SK-N-SH (cell line): ENCODE data around the gene POLR3B. TPM values are rescaled to one million over a fixed set of nuclear protein-coding genes. Genes with fewer than 3 reads are reported as not detected.

Experiments used
- CTCF ChIA-PET: fragments of 300-600, 350-600 bp; formaldehyde crosslinking; extraction: SDS; loops from one replicate; lab custom pipeline; 2021; lab: Yijun Ruan, JAX
- POLR2A ChIA-PET: fragments of 350-600 bp; sonication (Branson Sonifier 250); formaldehyde crosslinking; extraction: SDS; loops from one replicate; lab custom pipeline; 2020; ENCODE audit warnings: antibody characterized with exemption, inconsistent platforms; lab: Yijun Ruan, JAX
- DNase-seq: peaks from one replicate; pipeline ENCODE4 v3.0.0; 2012
- H2AFZ ChIP-seq: fragments of 200-600 bp; sonication (generic); 2 replicates; pipeline ENCODE4 v1.8.1; 2016; ENCODE audit warnings: antibody characterized with exemption, mild to moderate bottlenecking, low read depth
- H3F3A ChIP-seq: fragments of 200-600 bp; sonication (generic); replicated peaks from 2 replicates; pipeline ENCODE3; 2016; ENCODE audit warnings: antibody characterized with exemption, mild to moderate bottlenecking; ENCODE audit not compliant: insufficient read depth
- H3K27ac ChIP-seq, 2 experiments: fragments of 200-500 bp in 1 of 2; fragments of 200-600 bp in 1 of 2; sonication (Bioruptor generic) in 1 of 2; sonication (generic), shearing (Covaris generic) in 1 of 2; 2 replicates each; pipeline versions ENCODE4 v1.5.1 to v1.6.1; 2014 to 2016; ENCODE audit warnings: low read depth in 2 of 2, inconsistent platforms in 1 of 2, low read length in 1 of 2, mild to moderate bottlenecking in 1 of 2, mixed read lengths in 1 of 2
- H3K27me3 ChIP-seq: fragments of 200-600 bp; sonication (generic), shearing (Covaris generic); 2 replicates; pipeline ENCODE4 v1.6.1; 2016; ENCODE audit warnings: mixed run types; ENCODE audit not compliant: insufficient read depth
- H3K36me3 ChIP-seq, 2 experiments: fragments of 200-500 bp in 1 of 2; fragments of 200-600 bp in 1 of 2; sonication (Bioruptor generic) in 1 of 2; sonication (generic) in 1 of 2; replicated peaks in 1 of 2; 2 replicates each; pipeline versions ENCODE3 to v1.5.1; 2014 to 2016; ENCODE audit warnings: low read length in 1 of 2, mild to moderate bottlenecking in 1 of 2; ENCODE audit not compliant: insufficient read depth in 2 of 2, control insufficient read depth in 1 of 2
- H3K4me1 ChIP-seq, 2 experiments: fragments of 200-500 bp in 1 of 2; fragments of 200-600 bp in 1 of 2; sonication (Bioruptor generic) in 1 of 2; sonication (generic), shearing (Covaris generic) in 1 of 2; 2 replicates each; pipeline versions ENCODE4 v1.5.1 to v1.6.1; 2014 to 2016; ENCODE audit warnings: low read depth in 1 of 2, low read length in 1 of 2, mixed run types in 1 of 2; ENCODE audit not compliant: insufficient read depth in 2 of 2, control insufficient read depth in 1 of 2
- H3K4me2 ChIP-seq: fragments of 200-600 bp; sonication (generic), shearing (Covaris generic); 2 replicates; pipeline ENCODE4 v1.6.1; 2017; ENCODE audit warnings: mixed run types
- H3K4me3 ChIP-seq, 2 experiments: fragments of 200-500 bp in 1 of 2; fragments of 200-600 bp in 1 of 2; sonication (Bioruptor generic) in 1 of 2; sonication (generic), shearing (Covaris generic) in 1 of 2; 2 replicates each; pipeline versions ENCODE4 v1.5.1 to v1.8.1; 2014 to 2016; ENCODE audit warnings: low read depth in 2 of 2, inconsistent platforms in 1 of 2, low read length in 1 of 2, mild to moderate bottlenecking in 1 of 2, mixed read lengths in 1 of 2, moderate library complexity in 1 of 2
- H3K79me2 ChIP-seq: fragments of 200-600 bp; sonication (generic); 2 replicates; pipeline ENCODE4 v1.8.1; 2017; ENCODE audit warnings: mild to moderate bottlenecking; ENCODE audit not compliant: insufficient read depth
- H3K9ac ChIP-seq: fragments of 200-600 bp; sonication (generic); 2 replicates; pipeline ENCODE4 v1.6.1; 2017; ENCODE audit warnings: mixed run types
- H3K9me2 ChIP-seq: fragments of 200-600 bp; sonication (generic); 2 replicates; pipeline ENCODE4 v1.6.1; 2017; ENCODE audit warnings: mixed run types
- H3K9me3 ChIP-seq: fragments of 200-600 bp; sonication (generic); 2 replicates; pipeline ENCODE4 v1.6.1; 2017; ENCODE audit warnings: mixed run types, mild to moderate bottlenecking, moderate library complexity
- H4K20me1 ChIP-seq: fragments of 200-600 bp; sonication (generic); 2 replicates; pipeline ENCODE4 v1.6.1; 2017; ENCODE audit warnings: mild to moderate bottlenecking, mixed run types; ENCODE audit not compliant: insufficient read depth
- CHD2 ChIP-seq: fragments of 150-350 bp; IDR thresholded peaks from 2 replicates; pipeline ENCODE4 v1.6.1; 2018; ENCODE audit warnings: low read length; ENCODE audit not compliant: partially characterized antibody
- ELF1 ChIP-seq: IDR thresholded peaks from 2 replicates; pipeline ENCODE4 v1.4.0; 2012
- EP300 ChIP-seq, 2 experiments: IDR thresholded peaks; 2 replicates each; pipeline versions ENCODE4 v1.4.0 to v1.6.1; 2012; ENCODE audit warnings: borderline replicate concordance in 1 of 2, low read depth in 1 of 2, low read length in 1 of 2
- EZH2phosphoT487 ChIP-seq: fragments of 200-600 bp; sonication (generic); IDR thresholded peaks from 2 replicates; pipeline ENCODE4 v1.6.1; 2017; ENCODE audit warnings: low read depth, mixed run types, mild to moderate bottlenecking, antibody characterized with exemption, moderate library complexity, borderline replicate concordance
- GABPA ChIP-seq: IDR thresholded peaks from 2 replicates; pipeline ENCODE4 v1.4.0; 2012; ENCODE audit warnings: low read depth, mild to moderate bottlenecking
- GATA2 ChIP-seq: sonication (generic); formaldehyde crosslinking; IDR thresholded peaks from 2 replicates; pipeline ENCODE4 v1.5.0; 2020; ENCODE audit warnings: mild to moderate bottlenecking, missing genetic modification reagents
- POLR2AphosphoS5 ChIP-seq: IDR thresholded peaks from 2 replicates; pipeline ENCODE4 v1.6.1; 2012; ENCODE audit warnings: low read depth, low read length
- RAD21 ChIP-seq: IDR thresholded peaks from 2 replicates; pipeline ENCODE4 v1.6.1; 2012; ENCODE audit warnings: mild to moderate bottlenecking, low read length
- RCOR1 ChIP-seq: fragments of 150-350 bp; IDR thresholded peaks from 2 replicates; pipeline ENCODE4 v1.6.1; 2017; ENCODE audit warnings: antibody characterized with exemption, low read length
- RFX5 ChIP-seq: IDR thresholded peaks from 2 replicates; pipeline ENCODE4 v1.6.1; 2012; ENCODE audit warnings: mild to moderate bottlenecking, improper control_type of control experiment, low read length
- TCF12 ChIP-seq: IDR thresholded peaks from 2 replicates; pipeline ENCODE4 v1.4.0; 2012
- TEAD4 ChIP-seq: IDR thresholded peaks from 2 replicates; pipeline ENCODE4 v1.4.0; 2012; ENCODE audit warnings: mild to moderate bottlenecking, borderline replicate concordance; ENCODE audit not compliant: insufficient read depth
- WGBS: methylation state at CpG from one replicate; pipeline ENCODE4 v1.1.6; 2017; ENCODE audit warnings: low lambda C conversion rate; 5-methylcytosine and 5-hydroxymethylcytosine counted together
- polyA plus RNA-seq, 3 experiments: library from polyadenylated mRNA; depleted of rRNA; stranded (reverse); fragments of >200 nt; gene quantifications; 2 replicates each; pipeline ENCODE4 v1.2.3, GENCODE V29; 2012
- TF ChIP-seq, protein P1 (sequence below): IDR thresholded peaks from 2 replicates; pipeline ENCODE4; 2012
- TF ChIP-seq, protein P2 (sequence below): IDR thresholded peaks from 2 replicates; pipeline ENCODE4 v1.4.0; 2012; ENCODE audit warnings: low read depth
- TF ChIP-seq, protein P3 (sequence below): IDR thresholded peaks from 2 replicates; pipeline ENCODE4 v1.6.1; 2012; ENCODE audit warnings: mild to moderate bottlenecking, low read depth, low read length, moderate library complexity
- TF ChIP-seq, protein P4 (sequence below): fragments of 200-600 bp; sonication (generic); IDR thresholded peaks from 2 replicates; pipeline ENCODE4 v1.6.1; 2017; ENCODE audit warnings: antibody characterized with exemption, mild to moderate bottlenecking, moderate library complexity

POLR3B gene
- polyA plus RNA-seq, 1 of the 3 experiments (the other 2 are of a cell fraction): 3.3 TPM

DNA sequence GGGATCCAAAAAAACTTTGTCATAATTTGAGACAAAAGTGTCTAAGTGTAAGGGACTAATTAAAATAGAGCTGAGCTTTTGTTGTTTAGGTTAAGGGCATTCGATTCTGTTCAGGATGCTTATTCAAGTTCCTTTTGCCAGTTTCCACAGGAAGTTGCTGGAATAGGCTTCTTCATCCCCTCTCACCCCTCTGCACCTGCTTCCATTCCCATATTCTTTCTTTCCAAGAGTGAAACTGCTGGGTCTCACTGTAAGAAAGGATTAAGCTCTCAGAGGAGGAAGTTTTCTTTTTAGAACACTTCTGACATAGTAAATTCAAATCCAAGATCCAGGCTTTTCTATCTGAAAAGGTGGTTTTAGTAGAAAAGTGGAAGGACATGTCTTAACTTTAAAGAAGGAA lies 61.4 kb downstream of the POLR3B start:
- Histone ChIP-seq H2AFZ (no peak overlapping the region), H3K36me3 (peaks cover 8 to 14% of the 10 kb centered on the region in 2 experiments), H3K4me2 (peak overlapping the region; percentile 59), H4K20me1 (no peaks in the 10 kb centered on the region), H3K9ac (peak overlapping the region; percentile 7; the same call in 1 of the 2 replicates), H3K4me1 (peaks cover 0 to 15% of the 10 kb centered on the region in 2 experiments; a peak in 2 of 4 replicates), H3F3A (peaks cover 19% of the 10 kb centered on the region), H3K9me3 (no peaks in the 10 kb centered on the region), H3K79me2 (no peaks in the 10 kb centered on the region), H3K4me3 (no peak overlapping the region), H3K9me2 (0 out of 2 replicates have a peak, but pooled peaks cover under 1% of the 10 kb centered on the region), H3K27me3 (no peaks in the 10 kb centered on the region), H3K27ac (peak overlapping the region; percentile 28 to 65; a peak in 3 of 4 replicates)
- TF ChIP-seq POLR2AphosphoS5 (no peak), RFX5 (no peak), RAD21 (no peak), EZH2phosphoT487 (no peak), GABPA (no peak), TEAD4 (no peak), ELF1 (no peak), RCOR1 (no peak), TCF12 (no peak), CHD2 (no peak), GATA2 (CRISPR knock-in tag) (no peak), EP300 (IDR thresholded peaks at IDR 0.05; ENCODE audit: borderline replicate concordance in 1 of 2, low read depth in 1 of 2, low read length in 1 of 2) (no peak)
- TF ChIP-seq, protein P1, sequence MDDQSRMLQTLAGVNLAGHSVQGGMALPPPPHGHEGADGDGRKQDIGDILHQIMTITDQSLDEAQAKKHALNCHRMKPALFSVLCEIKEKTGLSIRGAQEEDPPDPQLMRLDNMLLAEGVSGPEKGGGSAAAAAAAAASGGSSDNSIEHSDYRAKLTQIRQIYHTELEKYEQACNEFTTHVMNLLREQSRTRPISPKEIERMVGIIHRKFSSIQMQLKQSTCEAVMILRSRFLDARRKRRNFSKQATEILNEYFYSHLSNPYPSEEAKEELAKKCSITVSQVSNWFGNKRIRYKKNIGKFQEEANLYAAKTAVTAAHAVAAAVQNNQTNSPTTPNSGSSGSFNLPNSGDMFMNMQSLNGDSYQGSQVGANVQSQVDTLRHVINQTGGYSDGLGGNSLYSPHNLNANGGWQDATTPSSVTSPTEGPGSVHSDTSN: no peak
- TF ChIP-seq, protein P2, sequence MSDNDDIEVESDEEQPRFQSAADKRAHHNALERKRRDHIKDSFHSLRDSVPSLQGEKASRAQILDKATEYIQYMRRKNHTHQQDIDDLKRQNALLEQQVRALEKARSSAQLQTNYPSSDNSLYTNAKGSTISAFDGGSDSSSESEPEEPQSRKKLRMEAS: no peak
- TF ChIP-seq, protein P3, sequence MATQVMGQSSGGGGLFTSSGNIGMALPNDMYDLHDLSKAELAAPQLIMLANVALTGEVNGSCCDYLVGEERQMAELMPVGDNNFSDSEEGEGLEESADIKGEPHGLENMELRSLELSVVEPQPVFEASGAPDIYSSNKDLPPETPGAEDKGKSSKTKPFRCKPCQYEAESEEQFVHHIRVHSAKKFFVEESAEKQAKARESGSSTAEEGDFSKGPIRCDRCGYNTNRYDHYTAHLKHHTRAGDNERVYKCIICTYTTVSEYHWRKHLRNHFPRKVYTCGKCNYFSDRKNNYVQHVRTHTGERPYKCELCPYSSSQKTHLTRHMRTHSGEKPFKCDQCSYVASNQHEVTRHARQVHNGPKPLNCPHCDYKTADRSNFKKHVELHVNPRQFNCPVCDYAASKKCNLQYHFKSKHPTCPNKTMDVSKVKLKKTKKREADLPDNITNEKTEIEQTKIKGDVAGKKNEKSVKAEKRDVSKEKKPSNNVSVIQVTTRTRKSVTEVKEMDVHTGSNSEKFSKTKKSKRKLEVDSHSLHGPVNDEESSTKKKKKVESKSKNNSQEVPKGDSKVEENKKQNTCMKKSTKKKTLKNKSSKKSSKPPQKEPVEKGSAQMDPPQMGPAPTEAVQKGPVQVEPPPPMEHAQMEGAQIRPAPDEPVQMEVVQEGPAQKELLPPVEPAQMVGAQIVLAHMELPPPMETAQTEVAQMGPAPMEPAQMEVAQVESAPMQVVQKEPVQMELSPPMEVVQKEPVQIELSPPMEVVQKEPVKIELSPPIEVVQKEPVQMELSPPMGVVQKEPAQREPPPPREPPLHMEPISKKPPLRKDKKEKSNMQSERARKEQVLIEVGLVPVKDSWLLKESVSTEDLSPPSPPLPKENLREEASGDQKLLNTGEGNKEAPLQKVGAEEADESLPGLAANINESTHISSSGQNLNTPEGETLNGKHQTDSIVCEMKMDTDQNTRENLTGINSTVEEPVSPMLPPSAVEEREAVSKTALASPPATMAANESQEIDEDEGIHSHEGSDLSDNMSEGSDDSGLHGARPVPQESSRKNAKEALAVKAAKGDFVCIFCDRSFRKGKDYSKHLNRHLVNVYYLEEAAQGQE: no peak
- TF ChIP-seq, protein P4, sequence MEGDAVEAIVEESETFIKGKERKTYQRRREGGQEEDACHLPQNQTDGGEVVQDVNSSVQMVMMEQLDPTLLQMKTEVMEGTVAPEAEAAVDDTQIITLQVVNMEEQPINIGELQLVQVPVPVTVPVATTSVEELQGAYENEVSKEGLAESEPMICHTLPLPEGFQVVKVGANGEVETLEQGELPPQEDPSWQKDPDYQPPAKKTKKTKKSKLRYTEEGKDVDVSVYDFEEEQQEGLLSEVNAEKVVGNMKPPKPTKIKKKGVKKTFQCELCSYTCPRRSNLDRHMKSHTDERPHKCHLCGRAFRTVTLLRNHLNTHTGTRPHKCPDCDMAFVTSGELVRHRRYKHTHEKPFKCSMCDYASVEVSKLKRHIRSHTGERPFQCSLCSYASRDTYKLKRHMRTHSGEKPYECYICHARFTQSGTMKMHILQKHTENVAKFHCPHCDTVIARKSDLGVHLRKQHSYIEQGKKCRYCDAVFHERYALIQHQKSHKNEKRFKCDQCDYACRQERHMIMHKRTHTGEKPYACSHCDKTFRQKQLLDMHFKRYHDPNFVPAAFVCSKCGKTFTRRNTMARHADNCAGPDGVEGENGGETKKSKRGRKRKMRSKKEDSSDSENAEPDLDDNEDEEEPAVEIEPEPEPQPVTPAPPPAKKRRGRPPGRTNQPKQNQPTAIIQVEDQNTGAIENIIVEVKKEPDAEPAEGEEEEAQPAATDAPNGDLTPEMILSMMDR: no peak
- ChIA-PET POLR2A (no interaction called here), CTCF (no interaction called here)
- WGBS: 39% methylated on average over 1 of the region's 1 CpG
- no peak for DNase-seq
